ENCODE measurements around the gene SSBP4. TPM values are rescaled to one million over a fixed set of nuclear protein-coding genes. Genes with fewer than 3 reads are reported as not detected.
"Not testable (repeated sequence)": the region's sequence is repeated elsewhere in the genome, so short reads cannot be mapped to it uniquely, and the experiment has no call there.

The SSBP4 gene
- total and polyA plus RNA-seq, 2 experiments from 2014 or later: 151 to 180 TPM

DNA sequence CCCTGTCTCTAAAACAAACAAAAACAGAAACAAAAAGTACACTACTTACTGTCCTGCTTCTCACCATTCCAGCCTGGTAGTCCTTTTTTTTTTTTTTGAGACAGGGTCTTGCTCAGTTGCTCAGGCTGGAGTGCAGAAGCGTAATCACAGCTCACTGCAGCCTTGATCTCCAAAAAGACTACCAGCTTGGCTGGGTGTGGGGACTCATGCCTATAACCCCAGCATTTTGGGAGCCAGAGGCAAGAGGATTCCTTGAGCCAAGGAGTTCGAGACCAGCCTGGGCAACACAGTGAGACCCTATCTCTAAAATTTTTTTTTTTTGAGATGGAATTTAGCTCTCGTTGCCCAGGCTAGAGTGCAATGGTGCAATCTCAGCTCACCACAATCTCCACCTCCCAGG, 38.4 kb upstream of the SSBP4 start:
- H3K27me3 ChIP-seq: no peaks in the 10 kb centered on the region
- no peak overlapping the region for H3K27ac ChIP-seq
- H3K9me3 ChIP-seq (ENCODE audit: low read depth): no peaks in the 10 kb centered on the region
- H3K36me3 ChIP-seq: no peaks in the 10 kb centered on the region
- TF ChIP-seq CTCF (IDR thresholded peaks at IDR 0.05; ENCODE audit: low read depth, low read length): no peak
- DNase-seq (ENCODE audit: low read depth in 1 of 2, low spot score in 1 of 2): no peak
- H3K4me1 ChIP-seq (ENCODE audit: low read depth): no peaks in the 10 kb centered on the region
- H3K4me3 ChIP-seq: no peak overlapping the region

- not testable (repeated sequence) for H3K36me3 ChIP-seq; DNase-seq (ENCODE audit: low read depth in 1 of 2, low spot score in 1 of 2); H3K4me1 ChIP-seq (ENCODE audit: low read depth); H3K9me3 ChIP-seq (ENCODE audit: low read depth); H3K4me3 ChIP-seq; H3K27ac ChIP-seq
- peaks cover 20% of the 10 kb centered on the region for H3K27me3 ChIP-seq
These were observed 35.6 kb upstream of the SSBP4 start for GRCh38 chr19:18383622-18384021.

DNA sequence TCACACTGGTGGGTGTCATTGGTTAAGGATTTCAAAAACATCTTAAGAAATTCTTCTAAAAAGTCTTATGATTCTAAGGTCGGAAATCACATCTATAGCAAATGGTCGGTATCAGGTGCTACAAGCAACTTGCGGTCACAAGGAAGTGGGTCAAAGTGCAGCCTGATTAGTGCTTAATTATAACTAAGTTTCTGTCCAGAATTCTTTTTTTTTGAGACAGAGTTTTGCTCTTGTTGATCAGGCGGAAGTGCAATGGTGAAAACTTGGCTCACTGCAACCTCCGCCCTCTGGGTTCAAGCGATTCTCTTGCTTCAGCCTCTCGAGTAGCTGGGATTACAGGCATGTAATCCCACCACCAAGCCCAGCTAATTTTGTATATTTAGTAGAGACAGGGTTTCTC, 34.4 kb upstream of the SSBP4 start:
- Histone ChIP-seq H3K4me1 (ENCODE audit: low read depth) (no peaks in the 10 kb centered on the region), H3K9me3 (ENCODE audit: low read depth) (no peaks in the 10 kb centered on the region), H3K27ac (no peak overlapping the region), H3K36me3 (no peaks in the 10 kb centered on the region), H3K4me3 (no peak overlapping the region), H3K27me3 (peaks cover 20% of the 10 kb centered on the region)
- no peak for TF ChIP-seq CTCF (IDR thresholded peaks at IDR 0.05; ENCODE audit: low read depth, low read length)
- no peak for DNase-seq (ENCODE audit: low read depth in 1 of 2, low spot score in 1 of 2)

- Histone ChIP-seq H3K27ac (no peak overlapping the region), H3K4me3 (no peak overlapping the region), H3K36me3 (no peaks in the 10 kb centered on the region), H3K27me3 (peaks cover 20% of the 10 kb centered on the region), H3K4me1 (ENCODE audit: low read depth) (no peaks in the 10 kb centered on the region), H3K9me3 (ENCODE audit: low read depth) (no peaks in the 10 kb centered on the region)
- no peak for TF ChIP-seq CTCF (IDR thresholded peaks at IDR 0.05; ENCODE audit: low read depth, low read length)
- no peak for DNase-seq (ENCODE audit: low read depth in 1 of 2, low spot score in 1 of 2)
These were observed 33.9 kb upstream of the SSBP4 start for GRCh38 chr19:18385359-18385674.

GRCh38 chr19:18385675-18386542, 33.3 kb upstream of the SSBP4 start, which contains the start of gene GDF15:
Gene GDF15, plus strand, starts transcription at chr19:18386158. Its CDS starts 32 bp downstream, at chr19:18386190.
- DNase-seq (ENCODE audit: low read depth in 1 of 2, low spot score in 1 of 2): peak; percentile 38 to 92
- H3K27ac ChIP-seq: no peak within 1 kb of the TSS
- H3K36me3 ChIP-seq: no peaks in the 10 kb centered on the region
- peaks cover 20% of the 10 kb centered on the region for H3K27me3 ChIP-seq
- H3K9me3 ChIP-seq (ENCODE audit: low read depth): no peaks in the 10 kb centered on the region
- no peaks in the 10 kb centered on the region for H3K4me1 ChIP-seq (ENCODE audit: low read depth)
- no peak within 1 kb of the TSS for H3K4me3 ChIP-seq
- peak; percentile 80 for TF ChIP-seq CTCF (IDR thresholded peaks at IDR 0.05; ENCODE audit: low read depth, low read length)

DNA sequence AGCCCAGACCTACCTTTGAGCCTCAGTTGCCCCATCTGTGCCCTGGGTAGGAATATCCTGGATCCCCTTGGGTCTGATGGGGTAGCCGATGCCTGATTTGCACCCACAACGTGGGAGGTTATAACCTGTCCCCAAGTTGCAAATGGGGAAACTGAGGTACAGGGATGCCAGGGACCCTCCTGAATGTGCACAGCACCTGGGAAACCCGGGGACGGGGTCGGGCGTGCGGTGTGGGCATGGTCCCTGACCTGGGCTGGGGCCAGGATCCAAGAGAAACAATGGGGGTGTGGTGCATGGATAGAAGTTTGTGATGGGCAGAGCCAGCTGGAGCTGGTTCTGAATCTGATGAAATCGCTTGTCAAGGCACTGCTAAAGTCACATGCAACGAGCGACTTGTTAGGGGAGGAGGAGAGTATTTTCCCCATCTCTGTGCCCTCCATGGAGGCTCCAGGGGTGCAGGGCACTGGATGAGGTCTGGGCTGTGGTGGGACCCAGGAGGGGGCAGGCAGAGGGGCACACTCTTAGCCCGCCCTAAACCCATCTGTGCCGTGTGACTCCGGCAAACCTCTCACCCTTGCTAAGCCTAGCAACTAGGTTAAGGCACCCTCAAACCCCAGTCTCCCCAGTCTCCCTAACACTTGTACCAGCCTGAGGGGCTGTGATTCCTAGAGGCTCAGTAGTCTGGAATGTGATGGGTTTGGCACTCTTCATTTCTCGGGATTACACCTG, 32.5 kb upstream of the SSBP4 start:
- Histone ChIP-seq H3K4me1 (ENCODE audit: low read depth) (no peaks in the 10 kb centered on the region), H3K27me3 (peaks cover 20% of the 10 kb centered on the region), H3K4me3 (no peak overlapping the region), H3K9me3 (ENCODE audit: low read depth) (no peaks in the 10 kb centered on the region), H3K27ac (no peak overlapping the region), H3K36me3 (no peaks in the 10 kb centered on the region)
- TF ChIP-seq CTCF (IDR thresholded peaks at IDR 0.05; ENCODE audit: low read depth, low read length): no peak
- peak in 1 of 2 donors; percentile 69 for DNase-seq (ENCODE audit: low read depth in 1 of 2, low spot score in 1 of 2)

Measured in cardiac muscle cell (in vitro differentiated cells and primary cell).